Mesenchymal stem cell (in vitro differentiated cells and primary cell): Measurements from ENCODE around the gene JAKMIP2.

ENCODE experiments used
- DNase-seq: peaks from one replicate; pipeline ENCODE4 v3.0.0-alpha.2; 2013
- H2AFZ ChIP-seq: one replicate; pipeline ENCODE4 v1.6.1; 2013; ENCODE audit warnings: low read depth, mild to moderate bottlenecking, control low read depth, inconsistent platforms, low read length, moderate library complexity
- H2AK5ac ChIP-seq: 2 replicates; pipeline ENCODE4 v1.6.1; 2013; ENCODE audit warnings: low read length, moderate library complexity, mild to moderate bottlenecking, inconsistent platforms; ENCODE audit not compliant: severe bottlenecking
- H2BK120ac ChIP-seq: one replicate; pipeline ENCODE4 v1.6.1; 2013; ENCODE audit warnings: low read depth, mild to moderate bottlenecking, inconsistent platforms, low read length, moderate library complexity
- H2BK12ac ChIP-seq, 2 experiments: one replicate each; pipeline ENCODE4 v1.6.1; 2013; ENCODE audit warnings: inconsistent platforms in 2 of 2, low read length in 2 of 2, mild to moderate bottlenecking in 2 of 2, moderate library complexity in 2 of 2, control low read depth in 1 of 2
- H2BK15ac ChIP-seq: one replicate; pipeline ENCODE4 v1.6.1; 2013; ENCODE audit warnings: mild to moderate bottlenecking, low read depth, inconsistent platforms; ENCODE audit not compliant: poor library complexity, severe bottlenecking
- H2BK5ac ChIP-seq: 2 replicates; pipeline ENCODE4 v1.6.1; 2013; ENCODE audit warnings: low read depth, mild to moderate bottlenecking, low read length, control low read depth, inconsistent platforms; ENCODE audit not compliant: poor library complexity, severe bottlenecking
- H3K14ac ChIP-seq, 2 experiments: one replicate each; pipeline ENCODE4 v1.6.1; 2013; ENCODE audit warnings: inconsistent platforms in 2 of 2, low read length in 2 of 2, control low read depth in 1 of 2, mild to moderate bottlenecking in 1 of 2, moderate library complexity in 1 of 2
- H3K18ac ChIP-seq, 2 experiments: one replicate each; pipeline ENCODE4 v1.6.1; 2013; ENCODE audit warnings: inconsistent platforms in 2 of 2, low read length in 2 of 2, control low read depth in 1 of 2, low read depth in 1 of 2, mild to moderate bottlenecking in 1 of 2
- H3K23ac ChIP-seq, 2 experiments: one replicate each; pipeline ENCODE4 v1.6.1; 2013; ENCODE audit warnings: inconsistent platforms in 2 of 2, low read length in 2 of 2, mild to moderate bottlenecking in 2 of 2, moderate library complexity in 2 of 2, control low read depth in 1 of 2
- H3K27ac ChIP-seq: 2 replicates; pipeline ENCODE4 v1.5.1; 2013; ENCODE audit warnings: mild to moderate bottlenecking, moderate library complexity, low read length, control low read depth, inconsistent platforms; ENCODE audit not compliant: poor library complexity, severe bottlenecking
- H3K27me3 ChIP-seq, 2 experiments: 2 replicates each; pipeline versions ENCODE4 v1.6.1 to v1.7.0; 2013; ENCODE audit warnings: low read length in 2 of 2, mild to moderate bottlenecking in 2 of 2, moderate library complexity in 2 of 2, control low read depth in 1 of 2, inconsistent platforms in 1 of 2; ENCODE audit not compliant: control insufficient read depth in 1 of 2, insufficient read depth in 1 of 2
- H3K36me3 ChIP-seq, 2 experiments: 2 replicates each; pipeline versions ENCODE4 v1.6.1 to v1.7.0; 2013; ENCODE audit warnings: low read length in 2 of 2, control low read depth in 1 of 2, inconsistent platforms in 1 of 2, low read depth in 1 of 2, mild to moderate bottlenecking in 1 of 2; ENCODE audit not compliant: insufficient read depth in 2 of 2, control insufficient read depth in 1 of 2
- H3K4ac ChIP-seq, 2 experiments: one replicate each; pipeline ENCODE4 v1.6.1; 2013; ENCODE audit warnings: inconsistent platforms in 2 of 2, low read length in 2 of 2, mild to moderate bottlenecking in 2 of 2, moderate library complexity in 2 of 2, control low read depth in 1 of 2, low read depth in 1 of 2
- H3K4me1 ChIP-seq: 2 replicates; pipeline ENCODE4 v1.6.1; 2013; ENCODE audit warnings: low read depth, low read length, control low read depth; ENCODE audit not compliant: control insufficient read depth, insufficient read depth
- H3K4me2 ChIP-seq: 2 replicates; pipeline ENCODE4 v1.6.1; 2013; ENCODE audit warnings: low read length, mild to moderate bottlenecking, inconsistent platforms; ENCODE audit not compliant: poor library complexity, severe bottlenecking
- H3K4me3 ChIP-seq, 2 experiments: 2 replicates each; pipeline versions ENCODE4 v1.5.1 to v1.7.0; 2013; ENCODE audit warnings: low read length in 2 of 2, mild to moderate bottlenecking in 2 of 2, control low read depth in 1 of 2, low read depth in 1 of 2; ENCODE audit not compliant: insufficient read depth in 1 of 2
- H3K79me1 ChIP-seq: replicated peaks from 2 replicates; pipeline ENCODE4 v1.6.1; 2013; ENCODE audit warnings: mild to moderate bottlenecking, control low read depth, low read length, inconsistent platforms; ENCODE audit not compliant: poor library complexity, severe bottlenecking
- H3K9ac ChIP-seq: 2 replicates; pipeline ENCODE4 v1.7.0; 2013; ENCODE audit warnings: mild to moderate bottlenecking, low read length, moderate library complexity
- H3K9me3 ChIP-seq: 2 replicates; pipeline ENCODE4 v1.7.0; 2013; ENCODE audit warnings: mild to moderate bottlenecking, low read length; ENCODE audit not compliant: control insufficient read depth
- H4K8ac ChIP-seq: one replicate; pipeline ENCODE4 v1.6.1; 2013; ENCODE audit warnings: inconsistent platforms, mild to moderate bottlenecking, low read length, moderate library complexity
- H4K91ac ChIP-seq: one replicate; pipeline ENCODE4 v1.6.1; 2013; ENCODE audit warnings: mild to moderate bottlenecking, low read length, inconsistent platforms
- WGBS: methylation state at CpG from one replicate; pipeline ENCODE4 v1.1.7; 2013; ENCODE audit warnings: mixed read lengths; 5-methylcytosine and 5-hydroxymethylcytosine counted together

JAKMIP2 gene

DNA sequence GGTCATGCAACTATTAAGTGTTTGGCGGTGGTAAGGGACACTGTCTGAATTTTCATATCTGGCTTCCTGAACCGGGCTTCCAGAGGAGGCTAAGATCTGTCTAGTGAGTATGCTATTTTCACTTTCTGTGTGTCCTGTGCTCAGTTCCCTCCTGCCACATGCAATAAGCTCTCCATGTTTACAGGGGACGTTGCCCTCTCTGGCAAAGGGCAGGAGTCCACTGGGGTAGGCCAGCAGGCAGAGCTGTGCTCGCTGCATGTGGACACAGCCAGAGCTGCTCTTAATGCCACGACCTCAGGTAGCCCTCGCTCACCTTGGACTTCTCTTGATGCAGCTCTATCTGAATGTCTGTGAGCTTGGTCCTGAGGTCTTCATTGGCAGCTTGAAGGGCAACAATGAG, 111.2 kb downstream of the JAKMIP2 start:
- no peak overlapping the region for H3K23ac ChIP-seq
- H3K18ac ChIP-seq = no peak overlapping the region
- H3K9ac ChIP-seq = no peak overlapping the region
- no peak overlapping the region for H3K27ac ChIP-seq
- no peak overlapping the region for H2AFZ ChIP-seq
- no peak for DNase-seq
- no peaks in the 10 kb centered on the region for H3K79me1 ChIP-seq
- no peak overlapping the region for H4K8ac ChIP-seq
- no peak overlapping the region for H2AK5ac ChIP-seq
- WGBS = 83% methylated on average over 6 of the region's 6 CpGs
- H3K9me3 ChIP-seq = no peaks in the 10 kb centered on the region
- no peak overlapping the region for H2BK15ac ChIP-seq
- H3K27me3 ChIP-seq = peaks cover 7 to 8% of the 10 kb centered on the region in 2 experiments
- H3K4ac ChIP-seq = no peak overlapping the region
- no peak overlapping the region for H2BK12ac ChIP-seq
- no peak overlapping the region for H3K14ac ChIP-seq
- H4K91ac ChIP-seq = no peak overlapping the region
- no peaks in the 10 kb centered on the region for H3K4me1 ChIP-seq
- H2BK120ac ChIP-seq = no peak overlapping the region
- H3K4me3 ChIP-seq = no peak overlapping the region
- no peaks in the 10 kb centered on the region for H3K36me3 ChIP-seq
- H3K4me2 ChIP-seq = no peak overlapping the region
- no peak overlapping the region for H2BK5ac ChIP-seq

DNA sequence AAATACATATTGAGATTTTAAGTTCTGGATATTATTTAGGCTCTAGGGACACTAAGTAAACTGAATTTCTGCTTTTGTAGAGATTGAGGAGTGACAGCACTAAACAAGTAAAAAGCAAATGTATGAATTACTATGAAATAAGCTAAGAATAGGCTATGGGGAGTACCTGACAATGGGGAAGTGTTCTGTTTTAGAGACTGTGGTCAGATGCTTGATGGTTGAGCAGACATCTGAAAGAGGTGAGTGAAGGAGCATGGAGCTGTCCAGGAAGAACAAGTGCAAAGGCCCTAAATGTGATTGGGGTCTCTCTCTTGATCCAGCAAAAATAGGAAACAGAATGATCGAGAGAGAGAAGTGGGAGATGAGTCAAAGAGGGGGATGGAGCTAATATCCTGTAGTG, 111.7 kb downstream of the JAKMIP2 start:
- Histone ChIP-seq H3K23ac (no peak overlapping the region), H3K4me2 (no peak overlapping the region)

DNA sequence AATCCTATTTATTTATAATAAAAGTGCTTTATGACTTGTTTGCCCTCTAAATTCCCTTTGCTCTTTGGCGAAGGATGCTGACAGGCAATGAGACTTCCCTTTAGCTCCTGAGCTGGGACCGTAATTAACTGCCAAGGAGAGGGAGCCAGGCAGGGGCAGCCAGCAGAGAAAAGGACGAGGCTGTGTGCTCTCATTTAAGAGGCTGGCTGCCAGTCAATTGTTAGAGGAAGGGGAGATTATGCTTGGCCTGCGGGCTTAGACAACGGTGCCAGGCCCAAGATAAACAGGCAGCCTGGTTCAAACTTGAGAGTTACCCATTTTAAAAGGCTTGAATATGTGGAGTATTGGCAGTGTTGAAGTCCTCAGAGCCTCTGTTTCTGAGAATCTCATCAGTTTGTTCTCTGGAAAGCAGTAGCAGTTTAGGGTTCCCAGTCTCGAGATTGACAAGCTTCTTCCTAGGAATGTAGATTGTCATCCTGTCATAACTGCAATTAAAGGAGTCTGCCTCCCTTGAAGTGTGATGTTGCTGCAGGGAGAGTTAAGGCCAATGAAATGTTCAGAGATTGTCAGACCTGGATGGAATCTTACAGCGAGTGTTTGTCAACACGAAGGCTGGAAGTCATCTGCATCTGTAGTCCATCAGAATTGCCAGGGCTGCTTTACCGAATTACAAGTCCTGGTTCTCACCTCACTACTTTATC, 113.2 kb downstream of the JAKMIP2 start:
- no peak overlapping the region for H3K14ac ChIP-seq
- no peak overlapping the region for H2AK5ac ChIP-seq
- no peak overlapping the region for H3K4me3 ChIP-seq
- H3K9ac ChIP-seq = no peak overlapping the region
- no peak overlapping the region for H2BK5ac ChIP-seq
- H4K8ac ChIP-seq = no peak overlapping the region
- H3K23ac ChIP-seq = no peak overlapping the region
- no peak overlapping the region for H2AFZ ChIP-seq
- H2BK120ac ChIP-seq = no peak overlapping the region
- H3K27ac ChIP-seq = no peak overlapping the region
- H2BK15ac ChIP-seq = no peak overlapping the region
- no peak overlapping the region for H3K4me2 ChIP-seq
- H3K4me1 ChIP-seq = no peaks in the 10 kb centered on the region
- H3K36me3 ChIP-seq = no peaks in the 10 kb centered on the region
- no peaks in the 10 kb centered on the region for H3K9me3 ChIP-seq
- H3K27me3 ChIP-seq = peaks cover 3 to 7% of the 10 kb centered on the region in 2 experiments
- H2BK12ac ChIP-seq = no peak overlapping the region
- no peak for DNase-seq
- H3K4ac ChIP-seq = no peak overlapping the region
- 83% methylated on average over 9 of the region's 9 CpGs for WGBS
- H3K18ac ChIP-seq = no peak overlapping the region
- no peaks in the 10 kb centered on the region for H3K79me1 ChIP-seq
- no peak overlapping the region for H4K91ac ChIP-seq

More for the DNA sequence above, 111.7 kb downstream of the JAKMIP2 start:
- no peak overlapping the region for H2BK12ac ChIP-seq
- H3K27me3 ChIP-seq = peaks cover 7 to 8% of the 10 kb centered on the region in 2 experiments
- no peak overlapping the region for H4K91ac ChIP-seq
- no peaks in the 10 kb centered on the region for H3K36me3 ChIP-seq
- 92% methylated on average over 1 of the region's 1 CpG for WGBS
- H2AFZ ChIP-seq = no peak overlapping the region
- H3K14ac ChIP-seq = no peak overlapping the region
- no peak overlapping the region for H2BK15ac ChIP-seq
- no peak overlapping the region for H3K18ac ChIP-seq
- no peaks in the 10 kb centered on the region for H3K79me1 ChIP-seq
- no peak overlapping the region for H3K9ac ChIP-seq
- H3K4me1 ChIP-seq = no peaks in the 10 kb centered on the region
- no peak overlapping the region for H4K8ac ChIP-seq
- H3K4me3 ChIP-seq = no peak overlapping the region
- H3K4ac ChIP-seq = no peak overlapping the region
- no peak overlapping the region for H2BK5ac ChIP-seq
- H2AK5ac ChIP-seq = no peak overlapping the region
- no peak overlapping the region for H3K27ac ChIP-seq
- H2BK120ac ChIP-seq = no peak overlapping the region
- DNase-seq = no peak
- no peaks in the 10 kb centered on the region for H3K9me3 ChIP-seq

- H3K36me3 ChIP-seq = no peaks in the 10 kb centered on the region
- no peak overlapping the region for H2AK5ac ChIP-seq
- H2BK5ac ChIP-seq = no peak overlapping the region
- H3K27ac ChIP-seq = no peak overlapping the region
- no peaks in the 10 kb centered on the region for H3K4me1 ChIP-seq
- no peak overlapping the region for H2BK120ac ChIP-seq
- no peak overlapping the region for H4K8ac ChIP-seq
- no peak overlapping the region for H4K91ac ChIP-seq
- no peak overlapping the region for H3K4me2 ChIP-seq
- peaks cover 0 to 2% of the 10 kb centered on the region in 2 experiments for H3K27me3 ChIP-seq
- no peak overlapping the region for H2BK12ac ChIP-seq
- no peak overlapping the region for H3K4ac ChIP-seq
- H3K18ac ChIP-seq = no peak overlapping the region
- H3K4me3 ChIP-seq = no peak overlapping the region
- no peak overlapping the region for H3K9ac ChIP-seq
- H3K9me3 ChIP-seq = no peaks in the 10 kb centered on the region
- H3K23ac ChIP-seq = no peak overlapping the region
- no peak overlapping the region for H2AFZ ChIP-seq
- WGBS = 85% methylated on average over 2 of the region's 2 CpGs
- DNase-seq = no peak
- no peak overlapping the region for H3K14ac ChIP-seq
- no peak overlapping the region for H2BK15ac ChIP-seq
- no peaks in the 10 kb centered on the region for H3K79me1 ChIP-seq
Measured at GRCh38 chr5:147668385-147668784, 114.1 kb downstream of the JAKMIP2 start.
